GM20431 (cell line): Measurements from ENCODE around the gene WDR75.
"Not testable (repeated sequence)": the region's sequence is repeated elsewhere in the genome, so short reads cannot be mapped to it uniquely, and the experiment has no call there.

ENCODE experiments used
- in situ Hi-C: fragments of 300-500 bp; cut with MseI, MboI; formaldehyde crosslinking; loops from one replicate; pipeline ENCODE4 v1.15.0; 2020; ENCODE audit warnings: low sequenced_read_pairs; ENCODE audit not compliant: unreplicated experiment

The WDR75 gene

GRCh38 chr2:189437926-189438325 is 3.3 kb upstream of the WDR75 start:
- in situ Hi-C loops: no loop called here

GRCh38 chr2:189439342-189439741 is 1.9 kb upstream of the WDR75 start:
- in situ Hi-C loops: no loop called here

- in situ Hi-C loops: no loop called here
Measured at GRCh38 chr2:189440644-189440946, 679 bp upstream of the WDR75 start.

- in situ Hi-C loops: no loop called here
Measured at GRCh38 chr2:189441709-189442074, 418 bp downstream of the WDR75 start.

GRCh38 chr2:189442468-189442867 is 1.2 kb downstream of the WDR75 start:
- in situ Hi-C loops: no loop called here

- in situ Hi-C loops: no loop called here
Measured at GRCh38 chr2:189444322-189444721, 3.0 kb downstream of the WDR75 start.

GRCh38 chr2:189446780-189447179 is 5.5 kb downstream of the WDR75 start:
- in situ Hi-C loops: no loop called here

- in situ Hi-C loops: no loop called here
Measured at GRCh38 chr2:189454009-189454408, 12.7 kb downstream of the WDR75 start.

GRCh38 chr2:189465076-189465475 is 23.8 kb downstream of the WDR75 start:
- in situ Hi-C loops: no loop called here

GRCh38 chr2:189465478-189465877 is 24.2 kb downstream of the WDR75 start:
- in situ Hi-C loops: no loop called here

GRCh38 chr2:189466046-189466445 is 24.8 kb downstream of the WDR75 start:
- in situ Hi-C loops: no loop called here

- in situ Hi-C loops: no loop called here
Measured at GRCh38 chr2:189466656-189467055, 25.4 kb downstream of the WDR75 start.

GRCh38 chr2:189467160-189467559 is 25.9 kb downstream of the WDR75 start:
- in situ Hi-C loops: no loop called here

- in situ Hi-C loops: no loop called here
Measured at GRCh38 chr2:189467593-189467992, 26.3 kb downstream of the WDR75 start.

GRCh38 chr2:189474526-189474925 is 33.3 kb downstream of the WDR75 start:
- in situ Hi-C loops: no loop called here

GRCh38 chr2:189477756-189478155 is 36.5 kb downstream of the WDR75 start:
- in situ Hi-C loops: no loop called here

- in situ Hi-C loops: not testable (repeated sequence)
Measured at GRCh38 chr2:189478289-189478688, 37.0 kb downstream of the WDR75 start.

- in situ Hi-C loops: no loop called here
Measured at GRCh38 chr2:189481071-189481470, 39.8 kb downstream of the WDR75 start.

GRCh38 chr2:189483571-189483970 is 42.3 kb downstream of the WDR75 start:
- in situ Hi-C loops: no loop called here

GRCh38 chr2:189483980-189484740 is 42.9 kb downstream of the WDR75 start:
- in situ Hi-C loops: no loop called here

GRCh38 chr2:189485146-189485545 is 43.9 kb downstream of the WDR75 start:
- in situ Hi-C loops: no loop called here

- in situ Hi-C loops: no loop called here
Measured at GRCh38 chr2:189486237-189486770, 45.0 kb downstream of the WDR75 start.
